ENCODE results near the gene ATP6AP1. TPM values are rescaled to one million over a fixed set of nuclear protein-coding genes. Genes with fewer than 3 reads are reported as not detected.

The ATP6AP1 gene
- total RNA-seq, 2 donors from 2014 or later = 50.3 to 77.7 TPM

- Histone ChIP-seq H3K27ac (peak overlapping the region in 1 of 2 donors; percentile 91), H3K4me3 (no peak overlapping the region), H3K9me3 (no peaks in the 10 kb centered on the region), H3K36me3 (no peaks in the 10 kb centered on the region), H3K4me1 (peaks cover 0 to 21% of the 10 kb centered on the region in 2 donors), H3K27me3 (no peaks in the 10 kb centered on the region)
- DNase-seq (ENCODE audit: low spot score) = no peak
- TF ChIP-seq, protein P1, sequence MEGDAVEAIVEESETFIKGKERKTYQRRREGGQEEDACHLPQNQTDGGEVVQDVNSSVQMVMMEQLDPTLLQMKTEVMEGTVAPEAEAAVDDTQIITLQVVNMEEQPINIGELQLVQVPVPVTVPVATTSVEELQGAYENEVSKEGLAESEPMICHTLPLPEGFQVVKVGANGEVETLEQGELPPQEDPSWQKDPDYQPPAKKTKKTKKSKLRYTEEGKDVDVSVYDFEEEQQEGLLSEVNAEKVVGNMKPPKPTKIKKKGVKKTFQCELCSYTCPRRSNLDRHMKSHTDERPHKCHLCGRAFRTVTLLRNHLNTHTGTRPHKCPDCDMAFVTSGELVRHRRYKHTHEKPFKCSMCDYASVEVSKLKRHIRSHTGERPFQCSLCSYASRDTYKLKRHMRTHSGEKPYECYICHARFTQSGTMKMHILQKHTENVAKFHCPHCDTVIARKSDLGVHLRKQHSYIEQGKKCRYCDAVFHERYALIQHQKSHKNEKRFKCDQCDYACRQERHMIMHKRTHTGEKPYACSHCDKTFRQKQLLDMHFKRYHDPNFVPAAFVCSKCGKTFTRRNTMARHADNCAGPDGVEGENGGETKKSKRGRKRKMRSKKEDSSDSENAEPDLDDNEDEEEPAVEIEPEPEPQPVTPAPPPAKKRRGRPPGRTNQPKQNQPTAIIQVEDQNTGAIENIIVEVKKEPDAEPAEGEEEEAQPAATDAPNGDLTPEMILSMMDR (IDR thresholded peaks at IDR 0.05) = no peak
These were observed 15.3 kb upstream of the ATP6AP1 start for GRCh38 chrX:154413142-154413541.

- Histone ChIP-seq H3K36me3 (no peaks in the 10 kb centered on the region), H3K9me3 (no peaks in the 10 kb centered on the region), H3K27ac (no peak overlapping the region), H3K27me3 (no peaks in the 10 kb centered on the region), H3K4me1 (peaks cover 0 to 21% of the 10 kb centered on the region in 2 donors), H3K4me3 (no peak overlapping the region)
- TF ChIP-seq, protein P1 (IDR thresholded peaks at IDR 0.05) = no peak
- DNase-seq (ENCODE audit: low spot score) = no peak
These were observed 11.3 kb upstream of the ATP6AP1 start for GRCh38 chrX:154417157-154417556.

DNA sequence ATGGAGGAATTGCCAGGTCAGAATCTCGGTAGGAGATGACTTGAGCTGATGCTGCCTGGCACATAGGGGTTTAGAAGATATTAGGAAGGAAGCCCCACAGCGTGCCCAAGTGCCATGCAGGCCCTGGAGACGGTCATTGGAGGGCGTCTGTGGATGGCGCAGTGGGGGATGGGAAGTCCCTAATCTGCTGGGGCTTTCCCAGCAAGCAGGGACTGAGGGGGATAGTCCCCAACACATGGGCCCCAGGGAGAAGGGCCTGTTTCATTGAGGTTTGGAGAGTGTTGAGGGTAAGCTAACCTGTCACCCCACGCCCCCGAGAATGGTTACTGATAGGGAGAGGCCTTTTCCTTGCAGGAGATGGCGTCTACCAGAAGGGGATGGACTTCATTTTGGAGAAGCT is 9.3 kb upstream of the ATP6AP1 start:
- DNase-seq (ENCODE audit: low spot score) = no peak
- Histone ChIP-seq H3K4me1 (peaks cover 0 to 9% of the 10 kb centered on the region in 2 donors), H3K4me3 (no peak overlapping the region), H3K36me3 (no peaks in the 10 kb centered on the region), H3K27me3 (no peaks in the 10 kb centered on the region), H3K9me3 (no peaks in the 10 kb centered on the region), H3K27ac (peak overlapping the region; percentile 70 to 88)
- TF ChIP-seq, protein P1 (IDR thresholded peaks at IDR 0.05) = no peak

DNA sequence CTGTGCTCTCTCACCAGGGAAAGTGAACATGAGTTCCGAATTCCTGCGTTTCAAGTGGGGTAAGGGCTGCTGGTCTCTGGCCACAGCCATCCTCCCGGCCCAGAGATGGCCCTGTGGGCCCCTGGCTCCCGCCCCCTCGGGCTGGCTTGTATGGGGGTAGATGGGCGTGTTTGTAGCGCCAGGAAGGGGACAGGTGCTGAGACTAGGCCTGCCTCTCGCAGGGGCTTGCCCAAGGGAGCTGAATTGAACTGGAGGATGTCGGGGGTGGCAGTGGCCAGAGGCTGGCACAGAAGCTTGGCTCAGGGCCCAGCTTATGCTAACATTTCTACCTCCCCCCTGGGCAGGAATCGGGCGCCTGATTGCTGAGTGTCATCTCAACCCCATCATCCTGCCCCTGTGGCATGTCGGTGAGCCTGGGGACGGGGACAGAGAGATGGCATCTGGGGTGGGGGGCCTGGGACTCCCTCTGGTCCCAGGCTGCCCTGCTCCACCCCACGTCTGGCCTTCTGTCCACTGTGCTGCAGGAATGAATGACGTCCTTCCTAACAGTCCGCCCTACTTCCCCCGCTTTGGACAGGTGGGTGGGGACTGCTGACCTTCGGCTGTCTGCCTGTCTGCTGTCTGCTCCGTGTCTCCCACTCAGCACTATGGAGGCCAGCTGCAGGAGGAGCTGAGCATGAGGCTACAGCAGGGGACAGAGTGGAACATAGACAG is 8.6 kb upstream of the ATP6AP1 start:
- Histone ChIP-seq H3K36me3 (no peaks in the 10 kb centered on the region), H3K4me1 (peaks cover 0 to 9% of the 10 kb centered on the region in 2 donors), H3K27ac (peak overlapping the region; percentile 70 to 88), H3K4me3 (peak overlapping the region; percentile 27 to 28), H3K27me3 (no peaks in the 10 kb centered on the region), H3K9me3 (no peaks in the 10 kb centered on the region)
- DNase-seq (ENCODE audit: low spot score) = no peak
- TF ChIP-seq, protein P1 (IDR thresholded peaks at IDR 0.05) = no peak

- peak overlapping the region; percentile 70 to 88 for H3K27ac ChIP-seq
- peaks cover 0 to 9% of the 10 kb centered on the region in 2 donors for H3K4me1 ChIP-seq
- no peaks in the 10 kb centered on the region for H3K27me3 ChIP-seq
- no peak for DNase-seq (ENCODE audit: low spot score)
- H3K36me3 ChIP-seq = no peaks in the 10 kb centered on the region
- TF ChIP-seq, protein P1 (IDR thresholded peaks at IDR 0.05) = no peak
- peak overlapping the region; percentile 27 to 28 for H3K4me3 ChIP-seq
- H3K9me3 ChIP-seq = no peaks in the 10 kb centered on the region
These were observed 8.1 kb upstream of the ATP6AP1 start for GRCh38 chrX:154420402-154420756.
